Measurements from ENCODE around the gene LRRC58.

DNA sequence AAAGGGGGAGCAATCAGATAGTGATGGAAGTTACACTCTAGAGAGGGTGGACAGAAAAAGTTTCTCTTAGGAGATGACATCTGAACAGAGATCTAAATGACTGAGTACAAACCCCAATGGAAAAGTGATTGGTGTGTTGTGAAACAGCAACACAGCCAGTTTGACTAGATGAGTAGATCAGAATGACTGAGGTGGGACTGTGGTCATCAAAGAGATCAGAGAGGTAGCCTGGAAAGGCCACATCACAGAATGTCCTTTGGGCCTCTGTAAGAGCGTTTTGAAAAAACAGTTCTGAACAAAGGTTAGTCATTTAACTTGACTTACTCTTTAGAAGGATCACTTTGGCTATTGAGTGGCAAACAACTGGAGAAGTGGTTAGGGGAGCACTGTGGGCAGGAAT, 10.6 kb downstream of the LRRC58 start:
- TF ChIP-seq CTCF (IDR thresholded peaks at IDR 0.05) (no peak), POLR2A (IDR thresholded peaks at IDR 0.05) (no peak)
